Heart left ventricle (tissue), 13 donors: Measurements from ENCODE around the gene IKZF4.
A peak's percentile ranks its signal among the peaks of the same experiment; 100 is the strongest.

Source experiments
- POLR2A ChIP-seq, 2 donors: fragments of 450-650 bp; IDR thresholded peaks; one replicate each; pipeline ENCODE4 v1.6.1; 2017; ENCODE audit warnings: antibody characterized with exemption in 2 of 2, mild to moderate bottlenecking in 2 of 2, moderate library complexity in 2 of 2
- TF ChIP-seq, protein P1 (sequence below), 12 donors: fragments of 200-600 bp; sonication (generic) in 4 of 12; IDR thresholded peaks; one replicate each; pipeline versions ENCODE4 v1.5.0 to v1.8.0; 2018 to 2022; ENCODE audit warnings: antibody characterized with exemption in 12 of 12, mild to moderate bottlenecking in 5 of 12
- donor health status: ischemic (EF 13 %, LVEDD 7.1; RV severe dilation, severe dysfunction).
- donor health status: DM: no; HTN: yes; CAD: no.
- donor health status: DM: no; HTN: no; CAD: no.
- donor health status: ischemic (EF 25% LVEDD 6.9; RV normal size, moderate dysfunction).
- donor health status: ischemic (EF 25% LVEDD 5.7; RV mildly dilated, moderate dysfunction).
- donor health status: ischemic (EF 35%, LVEDD 5.7; RV mildly dilated, moderate dysfunction).
- donor health status: nonischemic (EF 11% LVEDD 7.7; RV severe dilation, severe dysfunction).
- donor health status: DM: yes; HTN: yes; CAD: no.
- donor health status: PGD.
- donor health status: ischemic (EF 29% LVEDD 5.4; RV normal size, mild dysfunction).
- donor health status: nonischemic (EF 23%, LVEDD 6.1; RV moderate dilation, normal function).

DNA sequence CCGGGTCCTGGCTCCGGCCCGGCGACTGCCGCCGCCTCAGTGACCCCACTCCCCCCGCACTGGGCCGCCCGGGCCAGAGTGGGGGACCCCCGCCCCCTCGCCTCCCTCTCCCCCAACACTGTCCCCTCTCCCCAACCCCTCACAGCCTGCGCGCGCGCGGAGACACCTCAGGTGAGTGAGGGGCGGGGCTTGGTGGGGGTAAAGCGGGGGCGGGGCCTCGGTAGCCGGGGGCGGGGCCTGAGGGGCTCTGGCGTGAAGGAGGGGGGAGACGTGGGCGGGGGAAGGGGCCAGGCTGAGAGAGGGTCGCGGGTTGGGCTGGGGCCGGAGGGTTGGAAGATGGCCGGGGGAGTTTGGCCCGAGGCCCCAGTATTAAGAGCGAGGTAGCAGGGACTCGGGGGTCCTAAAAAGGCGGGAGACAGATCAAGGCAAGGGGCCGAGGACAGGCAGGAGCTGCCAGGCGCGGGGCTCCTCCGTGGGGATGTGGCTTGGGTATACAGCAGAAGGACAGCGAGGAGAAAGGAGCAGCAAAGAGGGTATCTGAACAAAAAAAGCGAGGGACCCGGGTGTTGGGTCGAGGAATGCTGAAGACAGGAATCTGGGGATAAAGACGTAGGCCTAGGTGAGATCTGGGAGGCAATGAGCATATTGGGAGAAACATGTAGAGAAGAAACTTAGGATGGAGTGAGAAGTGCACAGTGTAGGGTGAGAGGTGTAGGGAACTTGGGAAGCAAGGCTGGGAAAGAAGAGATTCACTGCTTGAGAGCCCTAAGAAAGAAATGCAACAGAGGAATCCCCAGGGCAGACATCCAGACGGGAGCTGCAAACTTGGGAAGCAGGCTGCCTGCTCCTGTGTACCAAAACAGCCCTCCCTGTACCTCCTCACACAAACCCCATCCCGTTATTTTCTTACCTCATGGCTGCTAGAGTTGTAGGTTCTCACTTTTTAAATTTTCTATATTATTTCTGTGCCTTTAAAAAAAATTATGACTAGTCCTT, 13.0 kb upstream of the IKZF4 start:
- TF ChIP-seq, protein P1, sequence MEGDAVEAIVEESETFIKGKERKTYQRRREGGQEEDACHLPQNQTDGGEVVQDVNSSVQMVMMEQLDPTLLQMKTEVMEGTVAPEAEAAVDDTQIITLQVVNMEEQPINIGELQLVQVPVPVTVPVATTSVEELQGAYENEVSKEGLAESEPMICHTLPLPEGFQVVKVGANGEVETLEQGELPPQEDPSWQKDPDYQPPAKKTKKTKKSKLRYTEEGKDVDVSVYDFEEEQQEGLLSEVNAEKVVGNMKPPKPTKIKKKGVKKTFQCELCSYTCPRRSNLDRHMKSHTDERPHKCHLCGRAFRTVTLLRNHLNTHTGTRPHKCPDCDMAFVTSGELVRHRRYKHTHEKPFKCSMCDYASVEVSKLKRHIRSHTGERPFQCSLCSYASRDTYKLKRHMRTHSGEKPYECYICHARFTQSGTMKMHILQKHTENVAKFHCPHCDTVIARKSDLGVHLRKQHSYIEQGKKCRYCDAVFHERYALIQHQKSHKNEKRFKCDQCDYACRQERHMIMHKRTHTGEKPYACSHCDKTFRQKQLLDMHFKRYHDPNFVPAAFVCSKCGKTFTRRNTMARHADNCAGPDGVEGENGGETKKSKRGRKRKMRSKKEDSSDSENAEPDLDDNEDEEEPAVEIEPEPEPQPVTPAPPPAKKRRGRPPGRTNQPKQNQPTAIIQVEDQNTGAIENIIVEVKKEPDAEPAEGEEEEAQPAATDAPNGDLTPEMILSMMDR (IDR thresholded peaks at IDR 0.05) = peak in 1 of 12 donors; percentile 5
- TF ChIP-seq POLR2A (IDR thresholded peaks at IDR 0.05) = no peak
